Activated B cell treated with CpG ODN at 0.5 μM for 24 hours (primary cell): Measurements from ENCODE around the gene TLCD3A. TPM values are rescaled to one million over a fixed set of nuclear protein-coding genes. Genes with fewer than 3 reads are reported as not detected.

Experiments
- ATAC-seq: fragments of 200-7000 bp; cut with Tn5 transposase; one replicate; pipeline ENCODE4 v1.10.0; 2021; ENCODE audit warnings: low read depth, mild to moderate bottlenecking, moderate library complexity
- CTCF ChIA-PET: fragments of 350-600 bp; sonication (Branson Sonifier 250); formaldehyde crosslinking; loops from one replicate; lab custom pipeline; 2021; ENCODE audit warnings: antibody characterized with exemption; lab: Charles Lee
- POLR2A ChIA-PET: fragments of 350-600 bp; sonication (Branson Sonifier 250); formaldehyde crosslinking; loops from one replicate; lab custom pipeline; 2021; ENCODE audit warnings: antibody characterized with exemption; lab: Charles Lee
- DNase-seq: peaks from one replicate; pipeline ENCODE4 v3.0.0; 2022
- H3K27ac Mint-ChIP-seq: one replicate; pipeline ENCODE4 v1.8.0; 2020; ENCODE audit warnings: mixed read lengths
- H3K27me3 Mint-ChIP-seq: one replicate; pipeline ENCODE4 v1.8.0; 2021; ENCODE audit warnings: mixed read lengths
- H3K36me3 Mint-ChIP-seq: one replicate; pipeline ENCODE4 v1.8.0; 2021; ENCODE audit warnings: low read depth, mixed read lengths
- H3K4me1 Mint-ChIP-seq: one replicate; pipeline ENCODE4 v1.8.0; 2021; ENCODE audit warnings: mixed read lengths
- H3K4me3 Mint-ChIP-seq: one replicate; pipeline ENCODE4 v1.8.0; 2020; ENCODE audit warnings: mild to moderate bottlenecking, mixed read lengths
- H3K9me3 Mint-ChIP-seq: one replicate; pipeline ENCODE4 v1.8.0; 2020; ENCODE audit warnings: mixed read lengths
- intact Hi-C: fragments of 100-400 bp; cut with micrococcal nuclease; formaldehyde crosslinking; loops from one replicate; pipeline ENCODE4 v1.15.1; 2024
- total RNA-seq: library from RNA; stranded (reverse); gene quantifications from 2 replicates; pipeline ENCODE4 v1.2.3, GENCODE V29; 2022
- TF ChIP-seq, protein P1 (sequence below): fragments of 200-600 bp; IDR thresholded peaks from one replicate; pipeline ENCODE4 v1.8.0; 2022; ENCODE audit warnings: antibody characterized with exemption, mild to moderate bottlenecking

The TLCD3A gene
- total RNA-seq, 1 donor from 2014 or later, result 2.8 TPM

GRCh38 chr17:705863-706262 is 26.5 kb upstream of the TLCD3A start:
- DNase-seq (no peak), ATAC-seq (no peak)
- Mint-ChIP-seq H3K27ac (no peak overlapping the region), H3K9me3 (no peaks in the 10 kb centered on the region), H3K4me1 (no peaks in the 10 kb centered on the region), H3K36me3 (peaks cover 51% of the 10 kb centered on the region), H3K4me3 (no peak overlapping the region), H3K27me3 (no peaks in the 10 kb centered on the region)
- ChIA-PET CTCF (no interaction called here), POLR2A (interaction anchor here (1.5 kb wide), 1 partner anchor 8 kb away, joined by 4 read pairs; no protein-coding TSS in a partner anchor)
- intact Hi-C loops, result no loop called here
- TF ChIP-seq, protein P1, sequence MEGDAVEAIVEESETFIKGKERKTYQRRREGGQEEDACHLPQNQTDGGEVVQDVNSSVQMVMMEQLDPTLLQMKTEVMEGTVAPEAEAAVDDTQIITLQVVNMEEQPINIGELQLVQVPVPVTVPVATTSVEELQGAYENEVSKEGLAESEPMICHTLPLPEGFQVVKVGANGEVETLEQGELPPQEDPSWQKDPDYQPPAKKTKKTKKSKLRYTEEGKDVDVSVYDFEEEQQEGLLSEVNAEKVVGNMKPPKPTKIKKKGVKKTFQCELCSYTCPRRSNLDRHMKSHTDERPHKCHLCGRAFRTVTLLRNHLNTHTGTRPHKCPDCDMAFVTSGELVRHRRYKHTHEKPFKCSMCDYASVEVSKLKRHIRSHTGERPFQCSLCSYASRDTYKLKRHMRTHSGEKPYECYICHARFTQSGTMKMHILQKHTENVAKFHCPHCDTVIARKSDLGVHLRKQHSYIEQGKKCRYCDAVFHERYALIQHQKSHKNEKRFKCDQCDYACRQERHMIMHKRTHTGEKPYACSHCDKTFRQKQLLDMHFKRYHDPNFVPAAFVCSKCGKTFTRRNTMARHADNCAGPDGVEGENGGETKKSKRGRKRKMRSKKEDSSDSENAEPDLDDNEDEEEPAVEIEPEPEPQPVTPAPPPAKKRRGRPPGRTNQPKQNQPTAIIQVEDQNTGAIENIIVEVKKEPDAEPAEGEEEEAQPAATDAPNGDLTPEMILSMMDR, result no peak

DNA sequence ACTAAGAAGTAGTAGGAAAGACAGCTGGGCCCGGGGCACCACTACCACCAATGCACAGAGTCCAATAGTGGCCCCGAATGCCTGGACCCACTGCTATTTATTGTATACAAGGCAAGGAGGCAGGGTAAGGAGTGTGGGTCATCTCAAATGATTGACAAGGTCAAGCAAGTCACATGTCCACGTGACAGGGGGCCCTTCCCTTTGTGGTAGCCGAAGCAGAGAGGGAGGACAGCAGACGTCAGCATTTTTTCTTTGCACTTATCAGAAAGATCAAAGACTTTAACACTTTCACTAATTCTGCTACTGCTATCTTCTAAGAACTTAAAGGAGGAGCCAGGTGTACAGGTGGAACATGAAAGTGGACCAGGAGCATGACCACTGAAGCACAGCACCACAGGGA is 24.3 kb upstream of the TLCD3A start:
- intact Hi-C loops, result no loop called here
- CTCF ChIA-PET, result no interaction called here
- H3K27me3 Mint-ChIP-seq, result no peaks in the 10 kb centered on the region
- H3K9me3 Mint-ChIP-seq, result no peaks in the 10 kb centered on the region
- H3K27ac Mint-ChIP-seq, result no peak overlapping the region
- DNase-seq (no peak), ATAC-seq (no peak)
- H3K36me3 Mint-ChIP-seq, result peaks cover 52% of the 10 kb centered on the region
- peaks cover 8% of the 10 kb centered on the region for H3K4me1 Mint-ChIP-seq
- POLR2A ChIA-PET, result no interaction called here
- TF ChIP-seq, protein P1, result no peak
- H3K4me3 Mint-ChIP-seq, result no peak overlapping the region

- H3K9me3 Mint-ChIP-seq, result no peaks in the 10 kb centered on the region
- no peak for DNase-seq
- no peaks in the 10 kb centered on the region for H3K27me3 Mint-ChIP-seq
- intact Hi-C loops, result no loop called here
- POLR2A ChIA-PET, result interaction anchor here (0.7 kb wide), 1 partner anchor 9 kb away, joined by 8 read pairs; no protein-coding TSS in a partner anchor
- peaks cover 18% of the 10 kb centered on the region for H3K4me1 Mint-ChIP-seq
- peaks cover 7% of the 10 kb centered on the region for H3K36me3 Mint-ChIP-seq
- H3K27ac Mint-ChIP-seq, result no peak overlapping the region
- no peak for ATAC-seq
- TF ChIP-seq, protein P1, result no peak
- CTCF ChIA-PET, result interaction anchor here (1.5 to 1.9 kb wide), 2 partner anchors 18 to 306 kb away, joined by 3 to 4 read pairs; no protein-coding TSS in a partner anchor
- H3K4me3 Mint-ChIP-seq, result no peak overlapping the region
Measured at GRCh38 chr17:718075-718474, 14.3 kb upstream of the TLCD3A start.

- Mint-ChIP-seq H3K36me3 (no peaks in the 10 kb centered on the region), H3K9me3 (no peaks in the 10 kb centered on the region), H3K4me3 (no peak overlapping the region), H3K27me3 (no peaks in the 10 kb centered on the region), H3K27ac (no peak overlapping the region), H3K4me1 (peaks cover 3% of the 10 kb centered on the region)
- ChIA-PET CTCF (no interaction called here), POLR2A (no interaction called here)
- intact Hi-C loops, result no loop called here
- TF ChIP-seq, protein P1, result no peak
- ATAC-seq, result no peak
- DNase-seq, result no peak
Measured at GRCh38 chr17:720706-721539, 11.5 kb upstream of the TLCD3A start.

DNA sequence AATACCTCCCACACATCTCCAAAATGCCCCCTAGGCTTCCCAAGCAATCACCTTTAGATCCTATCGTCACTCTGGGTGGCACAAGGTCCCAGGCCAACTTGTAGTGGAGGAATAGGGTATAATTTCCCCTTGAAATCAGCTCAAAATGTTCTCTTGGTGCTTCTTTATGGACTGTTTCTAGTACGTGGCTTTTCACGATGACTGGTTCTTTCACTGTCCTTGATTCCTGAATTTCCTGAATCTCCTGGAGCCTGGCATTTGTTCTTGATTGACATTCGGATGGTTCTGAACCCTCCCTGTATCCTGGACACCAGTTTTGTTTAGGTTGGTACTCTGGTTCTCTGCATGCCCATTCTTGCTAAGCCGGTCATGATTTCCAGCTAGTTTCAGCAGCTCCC is 10.9 kb upstream of the TLCD3A start:
- H3K4me3 Mint-ChIP-seq, result no peak overlapping the region
- ChIA-PET POLR2A (no interaction called here), CTCF (no interaction called here)
- no peaks in the 10 kb centered on the region for H3K36me3 Mint-ChIP-seq
- no peak overlapping the region for H3K27ac Mint-ChIP-seq
- H3K4me1 Mint-ChIP-seq, result peaks cover 3% of the 10 kb centered on the region
- H3K9me3 Mint-ChIP-seq, result no peaks in the 10 kb centered on the region
- no peak for DNase-seq
- H3K27me3 Mint-ChIP-seq, result no peaks in the 10 kb centered on the region
- ATAC-seq, result no peak
- intact Hi-C loops, result no loop called here
- TF ChIP-seq, protein P1, result no peak
